K562 (cell line): ENCODE measurements around the gene DUSP10. TPM values are rescaled to one million over a fixed set of nuclear protein-coding genes. Genes with fewer than 3 reads are reported as not detected.

ENCODE experiments used
- CBX3 ChIP-seq, 2 experiments: IDR thresholded peaks; 1 replicate in 1 of 2; 2 replicates in 1 of 2; pipeline ENCODE4 v1.6.1; 2012; ENCODE audit warnings: inconsistent platforms in 2 of 2, low read length in 2 of 2, borderline replicate concordance in 1 of 2, control low read depth in 1 of 2
- CSDE1 ChIP-seq, 2 experiments: fragments of 450-650 bp; IDR thresholded peaks; 2 replicates each; pipeline ENCODE4 v1.6.1; 2016; ENCODE audit warnings: mild to moderate bottlenecking in 1 of 2
- EZH2 ChIP-seq: IDR thresholded peaks from 2 replicates; pipeline ENCODE4 v1.6.1; 2012; ENCODE audit warnings: low read depth, mild to moderate bottlenecking, inconsistent platforms, low read length, borderline replicate concordance
- FOXP1 ChIP-seq: sonication (generic); formaldehyde crosslinking; IDR thresholded peaks from 2 replicates; pipeline ENCODE4 v1.8.0; 2022; ENCODE audit warnings: mild to moderate bottlenecking, missing genetic modification reagents
- ILF3 ChIP-seq: fragments of 450-650 bp; IDR thresholded peaks from 2 replicates; pipeline ENCODE4 v1.6.1; 2018; ENCODE audit warnings: antibody characterized with exemption, mild to moderate bottlenecking, moderate library complexity, borderline replicate concordance
- KLF1 ChIP-seq: fragments of 450-650 bp; IDR thresholded peaks from 2 replicates; pipeline ENCODE4 v1.6.1; 2016; ENCODE audit warnings: missing genetic modification characterization, missing compliant biosample characterization
- MLX ChIP-seq, 2 experiments: fragments of 450-650 bp in 1 of 2; sonication (generic) in 1 of 2; formaldehyde crosslinking; conservative IDR thresholded peaks; 2 replicates each; pipeline versions ENCODE4 v1.4.0 to v1.8.1; 2020 to 2022; ENCODE audit warnings: mild to moderate bottlenecking in 1 of 2, missing genetic modification reagents in 1 of 2
- NR0B1 ChIP-seq: fragments of 450-650 bp; IDR thresholded peaks from one replicate; pipeline ENCODE4 v1.6.1; 2018; ENCODE audit warnings: mild to moderate bottlenecking, moderate library complexity; ENCODE audit not compliant: partially characterized antibody
- PATZ1 ChIP-seq: fragments of 250-450 bp; sonication (Bioruptor Pico); IDR thresholded peaks from 2 replicates; pipeline ENCODE4 v1.5.0; 2020; ENCODE audit warnings: mild to moderate bottlenecking, borderline replicate concordance
- POU5F1 ChIP-seq: fragments of 150-350 bp; IDR thresholded peaks from 2 replicates; pipeline ENCODE4 v1.6.1; 2014; ENCODE audit warnings: borderline replicate concordance, low read length, low read depth, mild to moderate bottlenecking; ENCODE audit not compliant: partially characterized antibody
- SIN3A ChIP-seq, 2 experiments: fragments of 150-350 bp in 1 of 2; IDR thresholded peaks; 2 replicates each; pipeline ENCODE4 v1.6.1; 2011 to 2016; ENCODE audit warnings: borderline replicate concordance in 2 of 2, low read depth in 2 of 2, low read length in 2 of 2, mild to moderate bottlenecking in 2 of 2, moderate library complexity in 2 of 2; ENCODE audit not compliant: control insufficient read depth in 1 of 2
- SRSF1 ChIP-seq: fragments of 200-400 bp; formaldehyde crosslinking; IDR thresholded peaks from 2 replicates; pipeline ENCODE4 v1.6.1; 2017; ENCODE audit warnings: mild to moderate bottlenecking, low read depth, low read length, moderate library complexity
- SRSF3 ChIP-seq: fragments of 200-400 bp; formaldehyde crosslinking; IDR thresholded peaks from 2 replicates; pipeline ENCODE4 v1.6.1; 2016; ENCODE audit warnings: mild to moderate bottlenecking, low read length, moderate library complexity; ENCODE audit not compliant: insufficient read depth
- TAF15 ChIP-seq: fragments of 200-400 bp; formaldehyde crosslinking; IDR thresholded peaks from 2 replicates; pipeline ENCODE4 v1.6.1; 2017; ENCODE audit warnings: mild to moderate bottlenecking, low read depth, low read length, moderate library complexity
- TCFL5 ChIP-seq: fragments of 250-450 bp; sonication (Bioruptor Pico); conservative IDR thresholded peaks from 2 replicates; pipeline ENCODE4 v1.6.1; 2021; ENCODE audit warnings: mild to moderate bottlenecking, moderate library complexity, matching md5 sums
- TRIM24 ChIP-seq, 2 experiments: fragments of 450-650 bp; IDR thresholded peaks; 2 replicates each; pipeline ENCODE4 v1.6.1; 2016
- ZNF197 ChIP-seq: fragments of 200-800 bp; sonication (Bioruptor generic); IDR thresholded peaks from 2 replicates; pipeline ENCODE4 v1.6.1; 2016; ENCODE audit warnings: low read depth, missing genetic modification characterization, missing compliant biosample characterization
- ZNF212 ChIP-seq: fragments of 450-650 bp; formaldehyde crosslinking; IDR thresholded peaks from 2 replicates; pipeline ENCODE4 v1.4.0; 2020; ENCODE audit warnings: mild to moderate bottlenecking
- ZNF717 ChIP-seq: fragments of 250-450 bp; sonication (Bioruptor Pico); IDR thresholded peaks from 2 replicates; pipeline ENCODE4 v1.5.0; 2021
- ZNF77 ChIP-seq: fragments of 250-450 bp; sonication (Bioruptor Pico); IDR thresholded peaks from 2 replicates; pipeline ENCODE4 v1.5.0; 2020
- polyA plus RNA-seq, 8 experiments: library from polyadenylated mRNA; depleted of rRNA in 4 of 8; stranded (reverse) in 5 of 8; unstranded in 3 of 8; fragments of >200 nt; fragmentation: Nextera tagmentation in 2 of 8; fragmentation: Illumina TruSeq in 1 of 8; extraction: Ambion mirVana in 2 of 8; extraction: Trizol in 1 of 8; gene quantifications; 2 replicates each; pipeline versions ENCODE4 v1.2.1 to v1.2.3, GENCODE V29; 2011 to 2014; ENCODE audit warnings: inconsistent platforms in 1 of 8, missing spikeins in 1 of 8
- total RNA-seq, 7 experiments: library from RNA; depleted of rRNA in 6 of 7; stranded (reverse); fragments of >200 nt in 6 of 7; fragmentation: Illumina TruSeq in 2 of 7; extraction: Trizol in 2 of 7; gene quantifications; 2 replicates each; pipeline versions ENCODE4 v1.2.1 to v1.2.3, GENCODE V29; 2011 to 2021; ENCODE audit warnings: low replicate concordance in 1 of 7
- TF ChIP-seq, protein P1 (sequence below): conservative IDR thresholded peaks from 2 replicates; pipeline ENCODE4 v1.6.1; 2011; ENCODE audit warnings: low read depth, mild to moderate bottlenecking, low read length; ENCODE audit not compliant: control insufficient read depth
- TF ChIP-seq, protein P2 (sequence below): fragments of 250-450 bp; sonication (Bioruptor Pico); IDR thresholded peaks from 2 replicates; pipeline ENCODE4 v1.4.0; 2020; ENCODE audit warnings: borderline replicate concordance

The DUSP10 gene
- total and polyA plus RNA-seq, 9 of the 15 experiments (the other 6 are each of a cell fraction or from before 2014, with no cell fraction given) = 1.7 to 8.3 (median 6.1) TPM

GRCh38 chr1:221667504-221667903 is 74.4 kb downstream of the DUSP10 start (continued):
- TF ChIP-seq MLX (CRISPR knock-in tag; conservative IDR thresholded peaks at IDR 0.05) = no peak
- no peak for TF ChIP-seq FOXP1 (CRISPR knock-in tag)
- no peak for TF ChIP-seq TAF15
- TF ChIP-seq, protein P1, sequence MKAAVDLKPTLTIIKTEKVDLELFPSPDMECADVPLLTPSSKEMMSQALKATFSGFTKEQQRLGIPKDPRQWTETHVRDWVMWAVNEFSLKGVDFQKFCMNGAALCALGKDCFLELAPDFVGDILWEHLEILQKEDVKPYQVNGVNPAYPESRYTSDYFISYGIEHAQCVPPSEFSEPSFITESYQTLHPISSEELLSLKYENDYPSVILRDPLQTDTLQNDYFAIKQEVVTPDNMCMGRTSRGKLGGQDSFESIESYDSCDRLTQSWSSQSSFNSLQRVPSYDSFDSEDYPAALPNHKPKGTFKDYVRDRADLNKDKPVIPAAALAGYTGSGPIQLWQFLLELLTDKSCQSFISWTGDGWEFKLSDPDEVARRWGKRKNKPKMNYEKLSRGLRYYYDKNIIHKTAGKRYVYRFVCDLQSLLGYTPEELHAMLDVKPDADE = no peak
- no peak for TF ChIP-seq EZH2
- no peak for TF ChIP-seq SIN3A (IDR thresholded peaks at IDR 0.05; ENCODE audit: borderline replicate concordance in 2 of 2, control insufficient read depth in 1 of 2, low read depth in 2 of 2, low read length in 2 of 2)
- TF ChIP-seq ZNF717 (CRISPR knock-in tag) = no peak
- TF ChIP-seq ZNF212 (CRISPR knock-in tag) = no peak
- no peak for TF ChIP-seq KLF1 (tag)
- TF ChIP-seq POU5F1 = no peak
- TF ChIP-seq PATZ1 (CRISPR knock-in tag) = no peak; the same call in 1 of the 2 replicates
- TF ChIP-seq SRSF1 = no peak
- TF ChIP-seq ZNF77 (CRISPR knock-in tag) = no peak
- no peak for TF ChIP-seq ZNF197 (CRISPR knock-in tag)
- no peak for TF ChIP-seq TCFL5 (CRISPR knock-in tag)
- no peak for TF ChIP-seq SRSF3
- TF ChIP-seq, protein P2, sequence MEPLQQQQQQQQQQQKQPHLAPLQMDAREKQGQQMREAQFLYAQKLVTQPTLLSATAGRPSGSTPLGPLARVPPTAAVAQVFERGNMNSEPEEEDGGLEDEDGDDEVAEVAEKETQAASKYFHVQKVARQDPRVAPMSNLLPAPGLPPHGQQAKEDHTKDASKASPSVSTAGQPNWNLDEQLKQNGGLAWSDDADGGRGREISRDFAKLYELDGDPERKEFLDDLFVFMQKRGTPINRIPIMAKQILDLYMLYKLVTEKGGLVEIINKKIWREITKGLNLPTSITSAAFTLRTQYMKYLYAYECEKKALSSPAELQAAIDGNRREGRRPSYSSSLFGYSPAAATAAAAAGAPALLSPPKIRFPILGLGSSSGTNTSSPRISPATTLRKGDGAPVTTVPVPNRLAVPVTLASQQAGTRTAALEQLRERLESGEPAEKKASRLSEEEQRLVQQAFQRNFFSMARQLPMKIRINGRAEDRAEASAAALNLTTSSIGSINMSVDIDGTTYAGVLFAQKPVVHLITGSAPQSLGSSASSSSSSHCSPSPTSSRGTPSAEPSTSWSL (CRISPR knock-in tag) = no peak
- peak; percentile 84 to 88 for TF ChIP-seq TRIM24 (IDR thresholded peaks at IDR 0.05)
- no peak for TF ChIP-seq NR0B1
- TF ChIP-seq CSDE1 (IDR thresholded peaks at IDR 0.05) = no peak
- no peak for TF ChIP-seq ILF3
- no peak for TF ChIP-seq CBX3 (IDR thresholded peaks at IDR 0.05; ENCODE audit: borderline replicate concordance in 1 of 2, low read length in 2 of 2)
